BE2C (cell line): ENCODE measurements around the gene RECK.
A peak's percentile ranks its signal among the peaks of the same experiment; 100 is the strongest.

ENCODE experiments used
- DNase-seq: peaks from one replicate; pipeline ENCODE4 v3.0.0-alpha.2; 2020
- H3K27me3 ChIP-seq: fragments of 250-450 bp; sonication (Bioruptor Pico); 2 replicates; pipeline ENCODE4 v1.5.1; 2020; ENCODE audit warnings: mild to moderate bottlenecking
- H3K36me3 ChIP-seq: fragments of 250-450 bp; sonication (Bioruptor Pico); 2 replicates; pipeline ENCODE4 v1.5.1; 2020; ENCODE audit warnings: mild to moderate bottlenecking
- H3K4me1 ChIP-seq: fragments of 250-450 bp; sonication (Bioruptor Pico); 2 replicates; pipeline ENCODE4 v1.5.1; 2020
- H3K4me3 ChIP-seq: 2 replicates; pipeline ENCODE4 v1.5.1; 2011; ENCODE audit warnings: low read depth, low read length
- H3K9me3 ChIP-seq: fragments of 250-450 bp; sonication (Bioruptor Pico); 2 replicates; pipeline ENCODE4 v1.5.1; 2020
- CTCF ChIP-seq: IDR thresholded peaks from 2 replicates; pipeline ENCODE4 v1.5.1; 2012; ENCODE audit warnings: mild to moderate bottlenecking, low read depth, low read length

The RECK gene

GRCh38 chr9:36135741-36136271 is 99.1 kb downstream of the RECK start:
- no peaks in the 10 kb centered on the region for H3K27me3 ChIP-seq
- TF ChIP-seq CTCF, result no peak

GRCh38 chr9:36136272-36136893 is 99.7 kb downstream of the RECK start, which contains the start of gene GLIPR2:
TSS of gene GLIPR2 (plus strand) at chr9:36136733. CDS start at chr9:36136779, 46 bp downstream.
- no peaks in the 10 kb centered on the region; the same call in 1 of the 2 replicates for H3K4me1 ChIP-seq
- TF ChIP-seq CTCF, result peak; percentile 17; the same call in 1 of the 2 replicates
- peak within 1 kb of the TSS; percentile 70 for H3K4me3 ChIP-seq
- no peaks in the 10 kb centered on the region for H3K27me3 ChIP-seq
- H3K36me3 ChIP-seq, result no peaks in the 10 kb centered on the region
- H3K9me3 ChIP-seq, result no peaks in the 10 kb centered on the region
- DNase-seq, result peak; percentile 87

More at GRCh38 chr9:36135741-36136271, 99.1 kb downstream of the RECK start:
- H3K9me3 ChIP-seq, result no peaks in the 10 kb centered on the region
- H3K4me3 ChIP-seq, result peak overlapping the region; percentile 70
- no peak for DNase-seq
- H3K4me1 ChIP-seq, result no peaks in the 10 kb centered on the region; the same call in 1 of the 2 replicates
- no peaks in the 10 kb centered on the region for H3K36me3 ChIP-seq

- peak; percentile 25 for DNase-seq
- no peaks in the 10 kb centered on the region for H3K27me3 ChIP-seq
- TF ChIP-seq CTCF, result no peak
- no peaks in the 10 kb centered on the region for H3K36me3 ChIP-seq
- H3K4me3 ChIP-seq, result peak overlapping the region; percentile 70
- no peaks in the 10 kb centered on the region; the same call in 1 of the 2 replicates for H3K4me1 ChIP-seq
- H3K9me3 ChIP-seq, result no peaks in the 10 kb centered on the region
Observed at GRCh38 chr9:36136894-36137391, 100.2 kb downstream of the RECK start.

GRCh38 chr9:36137392-36138004 is 100.8 kb downstream of the RECK start:
- no peaks in the 10 kb centered on the region; the same call in 1 of the 2 replicates for H3K4me1 ChIP-seq
- no peaks in the 10 kb centered on the region for H3K36me3 ChIP-seq
- peak; percentile 24 for DNase-seq
- H3K9me3 ChIP-seq, result no peaks in the 10 kb centered on the region
- H3K4me3 ChIP-seq, result peak overlapping the region; percentile 70
- no peaks in the 10 kb centered on the region for H3K27me3 ChIP-seq
- no peak for TF ChIP-seq CTCF

- Histone ChIP-seq H3K9me3 (no peaks in the 10 kb centered on the region), H3K4me3 (no peak overlapping the region), H3K27me3 (no peaks in the 10 kb centered on the region), H3K36me3 (no peaks in the 10 kb centered on the region), H3K4me1 (no peaks in the 10 kb centered on the region; the same call in 1 of the 2 replicates)
- no peak for DNase-seq
- TF ChIP-seq CTCF, result no peak
Observed at GRCh38 chr9:36138496-36138895, 101.8 kb downstream of the RECK start.
